Stimulated activated CD4-positive, alpha-beta T cell treated with anti-CD3 and anti-CD28 coated beads, Interleukin-15, amount 100 ng/mL, for 24 hours (primary cell): ENCODE results near the gene MASP1.

Experiments used
- DNase-seq: peaks from one replicate; pipeline ENCODE4 v3.0.0-alpha.2; 2020

Gene MASP1

GRCh38 chr3:187292631-187293515, 1.3 kb upstream of the MASP1 start:
- DNase-seq: no peak

GRCh38 chr3:187292181-187292580, 644 bp upstream of the MASP1 start:
- DNase-seq: no peak

- DNase-seq: no peak
Observed at GRCh38 chr3:187291001-187291511, 481 bp downstream of the MASP1 start.

- no peak for DNase-seq
Observed at GRCh38 chr3:187290503-187290902, 1.0 kb downstream of the MASP1 start.

GRCh38 chr3:187288855-187289605, 2.5 kb downstream of the MASP1 start:
- no peak for DNase-seq

GRCh38 chr3:187288131-187288854, 3.2 kb downstream of the MASP1 start:
- no peak for DNase-seq

- no peak for DNase-seq
Observed at GRCh38 chr3:187287256-187287655, 4.3 kb downstream of the MASP1 start.

GRCh38 chr3:187286467-187287059, 5.0 kb downstream of the MASP1 start:
- no peak for DNase-seq

- no peak for DNase-seq
Observed at GRCh38 chr3:187281191-187281714, 10.3 kb downstream of the MASP1 start.

GRCh38 chr3:187280644-187281043, 10.9 kb downstream of the MASP1 start:
- no peak for DNase-seq

- no peak for DNase-seq
Observed at GRCh38 chr3:187277129-187277462, 14.4 kb downstream of the MASP1 start.

- DNase-seq: no peak
Observed at GRCh38 chr3:187276397-187277128, 15.0 kb downstream of the MASP1 start.

GRCh38 chr3:187274977-187275338, 16.6 kb downstream of the MASP1 start:
- no peak for DNase-seq

- DNase-seq: no peak
Observed at GRCh38 chr3:187274315-187274976, 17.1 kb downstream of the MASP1 start.

- no peak for DNase-seq
Observed at GRCh38 chr3:187271582-187271981, 20.0 kb downstream of the MASP1 start.

GRCh38 chr3:187269486-187269885, 22.1 kb downstream of the MASP1 start:
- DNase-seq: no peak

- no peak for DNase-seq
Observed at GRCh38 chr3:187267306-187267705, 24.2 kb downstream of the MASP1 start.

GRCh38 chr3:187266691-187267090, 24.8 kb downstream of the MASP1 start:
- no peak for DNase-seq

- no peak for DNase-seq
Observed at GRCh38 chr3:187265461-187265955, 26.0 kb downstream of the MASP1 start.

GRCh38 chr3:187264911-187265310, 26.6 kb downstream of the MASP1 start:
- DNase-seq: no peak

GRCh38 chr3:187264021-187264420, 27.5 kb downstream of the MASP1 start:
- DNase-seq: no peak
